Measurements from ENCODE around the gene PPP1R14C. TPM values are rescaled to one million over a fixed set of nuclear protein-coding genes. Genes with fewer than 3 reads are reported as not detected.

The PPP1R14C gene
- total and polyA plus RNA-seq, 2 donors (not counting 1 experiment from before 2014, with no cell fraction given), result 0.17 TPM; not detected in 1

- H3K4me2 ChIP-seq (ENCODE audit: extremely low read depth, insufficient read depth, low read length), result no peak overlapping the region
- H3K27ac ChIP-seq (ENCODE audit: insufficient read depth, low read length), result no peak overlapping the region
- no peaks in the 10 kb centered on the region for H3K9me3 ChIP-seq (ENCODE audit: control insufficient read depth, insufficient read depth, low read depth, low read length)
- no peaks in the 10 kb centered on the region for H3K79me2 ChIP-seq (ENCODE audit: control insufficient read depth, insufficient read depth, low read length)
- no peak overlapping the region for H3K4me3 ChIP-seq (replicated peaks in 1 of 4; ENCODE audit: control extremely low read depth in 1 of 4, insufficient read depth in 1 of 4, low read depth in 3 of 4, low read length in 4 of 4)
- H3K27me3 ChIP-seq (ENCODE audit: control insufficient read depth, insufficient read depth, low read length), result no peaks in the 10 kb centered on the region
- H2AFZ ChIP-seq (ENCODE audit: low read length), result no peak overlapping the region
- H3K36me3 ChIP-seq (ENCODE audit: control insufficient read depth, insufficient read depth, low read length), result no peaks in the 10 kb centered on the region
- TF ChIP-seq CTCF (conservative IDR thresholded peaks at IDR 0.05 in 1 of 2, IDR thresholded peaks at IDR 0.05 in 1 of 2; ENCODE audit: low read depth in 1 of 2, low read length in 2 of 2) (no peak), EZH2 (IDR thresholded peaks at IDR 0.05; ENCODE audit: low read length, missing control alignments) (no peak)
- no peaks in the 10 kb centered on the region for H4K20me1 ChIP-seq (ENCODE audit: control insufficient read depth, extremely low read depth, insufficient read depth, low read length)
- H3K9ac ChIP-seq (ENCODE audit: insufficient read depth, low read length), result no peak overlapping the region
- no peaks in the 10 kb centered on the region for H3K4me1 ChIP-seq (ENCODE audit: control insufficient read depth, extremely low read depth, insufficient read depth, low read length)
- DNase-seq (ENCODE audit: low read depth in 2 of 2), result no peak
Observed at GRCh38 chr6:150189122-150189521, 46.3 kb downstream of the PPP1R14C start.

GRCh38 chr6:150191809-150192208, 49.0 kb downstream of the PPP1R14C start:
- H3K4me2 ChIP-seq (ENCODE audit: extremely low read depth, insufficient read depth, low read length), result no peak overlapping the region
- no peaks in the 10 kb centered on the region for H3K36me3 ChIP-seq (ENCODE audit: control insufficient read depth, insufficient read depth, low read length)
- no peaks in the 10 kb centered on the region for H3K4me1 ChIP-seq (ENCODE audit: control insufficient read depth, extremely low read depth, insufficient read depth, low read length)
- no peaks in the 10 kb centered on the region for H3K79me2 ChIP-seq (ENCODE audit: control insufficient read depth, insufficient read depth, low read length)
- H2AFZ ChIP-seq (ENCODE audit: low read length), result no peak overlapping the region
- no peak for TF ChIP-seq EZH2 (IDR thresholded peaks at IDR 0.05; ENCODE audit: low read length, missing control alignments)
- no peak for TF ChIP-seq CTCF (conservative IDR thresholded peaks at IDR 0.05 in 1 of 2, IDR thresholded peaks at IDR 0.05 in 1 of 2; ENCODE audit: low read depth in 1 of 2, low read length in 2 of 2)
- no peak overlapping the region for H3K27ac ChIP-seq (ENCODE audit: insufficient read depth, low read length)
- H3K4me3 ChIP-seq (replicated peaks in 1 of 4; ENCODE audit: control extremely low read depth in 1 of 4, insufficient read depth in 1 of 4, low read depth in 3 of 4, low read length in 4 of 4), result no peak overlapping the region
- no peak overlapping the region for H3K9ac ChIP-seq (ENCODE audit: insufficient read depth, low read length)
- no peaks in the 10 kb centered on the region for H3K27me3 ChIP-seq (ENCODE audit: control insufficient read depth, insufficient read depth, low read length)
- no peaks in the 10 kb centered on the region for H3K9me3 ChIP-seq (ENCODE audit: control insufficient read depth, insufficient read depth, low read depth, low read length)
- DNase-seq (ENCODE audit: low read depth in 2 of 2), result peak in 1 of 2 donors; percentile 80
- no peaks in the 10 kb centered on the region for H4K20me1 ChIP-seq (ENCODE audit: control insufficient read depth, extremely low read depth, insufficient read depth, low read length)

- Histone ChIP-seq H3K9ac (ENCODE audit: insufficient read depth, low read length) (no peak overlapping the region), H3K4me2 (ENCODE audit: extremely low read depth, insufficient read depth, low read length) (no peak overlapping the region), H3K79me2 (ENCODE audit: control insufficient read depth, insufficient read depth, low read length) (no peaks in the 10 kb centered on the region), H3K4me3 (replicated peaks in 1 of 4; ENCODE audit: control extremely low read depth in 1 of 4, insufficient read depth in 1 of 4, low read depth in 3 of 4, low read length in 4 of 4) (no peak overlapping the region), H2AFZ (ENCODE audit: low read length) (no peak overlapping the region), H4K20me1 (ENCODE audit: control insufficient read depth, extremely low read depth, insufficient read depth, low read length) (no peaks in the 10 kb centered on the region), H3K36me3 (ENCODE audit: control insufficient read depth, insufficient read depth, low read length) (no peaks in the 10 kb centered on the region), H3K27me3 (ENCODE audit: control insufficient read depth, insufficient read depth, low read length) (no peaks in the 10 kb centered on the region), H3K4me1 (ENCODE audit: control insufficient read depth, extremely low read depth, insufficient read depth, low read length) (no peaks in the 10 kb centered on the region), H3K27ac (ENCODE audit: insufficient read depth, low read length) (no peak overlapping the region), H3K9me3 (ENCODE audit: control insufficient read depth, insufficient read depth, low read depth, low read length) (no peaks in the 10 kb centered on the region)
- no peak for DNase-seq (ENCODE audit: low read depth in 2 of 2)
- TF ChIP-seq EZH2 (IDR thresholded peaks at IDR 0.05; ENCODE audit: low read length, missing control alignments), result no peak
- TF ChIP-seq CTCF (conservative IDR thresholded peaks at IDR 0.05 in 1 of 2, IDR thresholded peaks at IDR 0.05 in 1 of 2; ENCODE audit: low read depth in 1 of 2, low read length in 2 of 2), result no peak
Observed at GRCh38 chr6:150194195-150194594, 51.4 kb downstream of the PPP1R14C start.

All from fibroblast of lung (primary cell).